GM18870 (cell line): ENCODE measurements around the gene GRIN2A.

Source experiments
- ATAC-seq: cut with Tn5 transposase; IDR thresholded peaks from one replicate; pipeline ENCODE4 v1.9.1; 2021; ENCODE audit warnings: moderate library complexity; ENCODE audit not compliant: unreplicated experiment

Gene GRIN2A

DNA sequence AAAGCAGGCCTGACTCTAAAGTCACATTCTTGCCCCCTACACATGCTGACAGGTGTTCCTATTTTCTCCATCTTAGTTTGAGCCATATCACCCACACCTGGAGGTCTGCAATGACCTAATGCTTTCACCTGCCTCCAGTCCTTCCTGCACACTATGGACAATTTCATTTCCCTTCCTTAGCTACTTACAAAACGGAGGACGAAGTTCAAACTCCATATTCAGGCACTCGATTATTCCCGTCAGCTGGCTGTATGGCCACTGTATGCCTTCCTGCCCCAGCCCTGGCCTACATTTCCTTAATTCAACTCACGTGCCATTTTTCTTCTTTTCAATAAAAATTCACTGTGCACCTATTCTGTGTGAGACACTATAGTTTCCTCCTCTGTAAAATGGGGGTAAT lies 44.9 kb downstream of the GRIN2A start:
- ATAC-seq: no peak

DNA sequence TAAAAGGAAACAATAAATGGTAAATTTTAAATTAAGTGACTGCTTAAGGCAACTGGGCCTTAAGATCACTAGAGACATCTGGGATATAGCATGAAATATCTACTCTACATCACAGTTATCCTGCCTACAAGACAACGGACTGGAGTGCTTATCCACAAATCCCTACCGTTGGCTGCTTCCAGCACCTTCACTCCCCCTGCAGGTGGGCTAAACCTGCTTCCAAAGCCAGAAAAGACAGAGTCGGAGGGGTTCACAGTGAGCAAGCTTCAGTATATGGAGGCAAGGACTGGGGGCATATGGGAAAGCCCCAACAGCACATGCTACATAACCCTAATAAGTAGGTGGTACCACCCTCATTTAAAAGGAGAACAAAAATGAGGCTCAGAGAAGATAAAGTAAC lies 45.3 kb downstream of the GRIN2A start:
- ATAC-seq: no peak

DNA sequence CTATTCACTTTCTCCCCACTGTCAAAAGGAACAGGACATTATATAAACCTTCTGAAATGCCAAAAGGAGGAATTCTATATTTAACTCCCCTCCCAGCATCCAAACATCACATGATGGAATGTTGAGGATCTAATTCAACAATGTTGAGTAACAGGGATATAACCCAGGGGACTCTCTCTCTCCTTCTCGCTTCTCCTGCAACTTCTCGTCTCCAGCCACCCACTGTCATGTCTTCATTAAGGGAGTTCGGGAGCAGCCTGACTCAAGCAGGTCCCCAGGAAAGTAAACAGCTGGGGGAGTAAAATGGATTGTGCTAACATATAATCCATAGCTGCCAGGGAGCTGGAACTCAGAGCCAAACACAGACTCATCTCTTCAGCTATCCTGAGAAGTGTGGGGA lies 51.7 kb downstream of the GRIN2A start:
- no peak for ATAC-seq

DNA sequence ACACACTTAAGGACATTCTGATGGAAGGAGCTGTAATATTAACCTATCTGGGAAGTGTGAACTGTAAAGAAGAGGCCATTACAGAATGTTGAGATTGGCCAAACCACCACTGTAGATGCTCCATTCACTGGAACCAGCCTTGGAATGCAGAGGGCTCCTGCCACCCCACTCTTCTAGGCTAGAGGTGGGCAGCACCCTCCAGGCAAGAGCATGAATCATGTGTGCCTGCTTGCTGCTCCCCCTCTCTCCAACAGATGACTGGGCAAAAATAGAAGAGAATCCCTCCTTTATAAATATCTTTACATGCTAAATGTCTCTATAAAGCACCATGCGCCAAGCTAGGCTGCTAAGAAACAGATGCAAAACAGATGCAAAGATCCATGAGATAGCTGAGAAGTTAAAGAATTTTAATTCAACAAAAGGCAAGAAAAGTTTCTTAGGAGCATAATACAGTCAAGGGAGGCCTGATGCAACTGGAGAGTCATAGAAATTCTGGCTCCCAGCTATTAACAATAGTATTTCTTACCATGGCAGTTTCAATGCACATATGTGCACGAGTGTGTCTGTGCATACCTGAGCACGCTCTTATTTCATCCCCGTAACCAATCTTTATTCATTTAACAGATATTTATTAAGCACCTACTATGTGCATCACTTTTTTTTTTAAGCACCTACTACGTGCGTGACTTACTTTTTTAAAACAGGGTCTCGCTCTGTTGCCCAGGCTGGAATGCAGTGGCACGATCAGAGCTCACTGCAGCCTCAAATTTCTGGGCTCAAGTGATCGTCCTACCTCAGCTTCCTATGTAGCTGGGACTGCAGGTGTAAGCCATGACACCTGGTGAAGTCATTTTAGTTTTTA lies 53.6 kb downstream of the GRIN2A start:
- no peak for ATAC-seq

DNA sequence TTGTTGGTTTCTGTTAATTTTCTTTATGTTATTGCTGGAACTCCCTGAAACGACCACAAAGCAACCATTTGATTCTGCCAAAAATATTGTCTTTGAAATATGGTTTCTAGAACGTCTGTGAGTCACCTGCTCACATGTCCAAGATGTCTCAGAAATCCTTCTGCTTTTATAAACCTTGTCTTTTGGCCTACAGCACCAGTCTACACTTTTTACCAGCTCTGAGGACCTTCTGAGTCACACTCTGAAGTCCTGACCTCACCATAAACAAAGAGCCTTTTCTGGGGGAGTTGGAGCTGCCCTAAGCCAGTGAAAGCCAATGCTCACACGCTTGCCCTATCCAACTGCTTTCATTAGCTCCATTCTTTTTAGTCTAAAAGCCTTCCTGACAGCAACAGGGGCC lies 55.5 kb downstream of the GRIN2A start:
- ATAC-seq: no peak

DNA sequence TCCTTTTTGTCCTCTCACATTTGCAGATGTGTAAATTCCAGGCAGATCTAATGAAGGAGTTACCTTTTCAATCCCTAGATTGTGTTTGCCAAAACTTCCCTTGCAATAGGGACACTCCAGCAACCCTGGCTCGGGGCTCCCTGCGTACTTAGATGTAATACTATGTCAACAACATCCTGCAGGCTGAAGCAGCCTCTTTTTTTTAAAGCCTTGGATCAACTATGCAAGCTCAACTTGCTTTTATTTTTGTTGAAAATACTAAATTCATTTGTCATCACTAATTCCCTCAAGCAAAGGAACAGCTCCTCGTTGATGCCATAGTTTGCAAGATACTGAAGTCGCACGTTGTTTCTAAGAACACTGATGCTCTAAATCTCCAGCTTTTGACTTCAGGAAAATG lies 59.1 kb downstream of the GRIN2A start:
- no peak for ATAC-seq

DNA sequence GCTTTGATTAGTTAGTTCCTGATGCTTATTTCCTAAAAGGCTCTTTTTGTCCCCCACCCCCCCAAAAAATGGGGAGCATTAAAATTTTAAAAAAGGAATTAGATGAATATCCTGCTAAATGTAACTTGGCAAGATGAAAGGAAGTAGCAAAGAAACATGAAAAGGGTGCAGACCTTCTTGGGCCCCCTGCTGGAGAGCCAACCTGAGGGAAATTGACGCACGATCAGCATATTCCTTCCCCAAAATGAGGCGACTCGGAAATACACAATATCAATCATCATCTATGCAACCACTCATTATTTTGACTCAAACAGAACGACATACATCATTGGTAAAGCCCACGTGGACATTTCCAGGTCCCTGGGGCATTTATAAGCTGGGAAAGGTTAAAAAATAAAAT lies 59.7 kb downstream of the GRIN2A start:
- no peak for ATAC-seq

DNA sequence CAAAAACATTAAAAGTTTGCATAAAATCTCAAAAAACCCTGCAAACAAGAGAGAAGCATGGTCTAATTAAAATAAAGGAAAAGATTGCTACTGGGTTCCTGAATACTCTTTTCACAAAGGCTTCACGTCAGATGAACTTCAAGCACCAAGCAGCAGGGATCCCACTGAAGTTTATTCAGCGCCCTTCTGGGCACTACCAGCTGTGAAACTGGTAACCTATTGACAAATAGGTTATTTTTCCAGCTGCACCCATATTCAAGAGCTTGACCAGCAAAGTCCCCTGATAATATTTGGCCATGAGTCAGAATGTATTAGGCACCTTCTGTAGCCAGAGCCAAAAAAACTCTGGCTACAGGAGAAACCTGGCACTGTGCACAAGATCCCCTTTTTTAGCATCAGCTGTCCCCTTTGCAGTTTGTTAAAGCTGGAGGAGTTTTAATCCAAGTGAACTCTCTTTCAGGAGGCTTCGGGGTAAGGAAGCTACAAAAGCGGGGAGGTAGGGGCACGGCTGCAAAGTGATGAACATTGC lies 60.3 kb downstream of the GRIN2A start:
- no peak for ATAC-seq

DNA sequence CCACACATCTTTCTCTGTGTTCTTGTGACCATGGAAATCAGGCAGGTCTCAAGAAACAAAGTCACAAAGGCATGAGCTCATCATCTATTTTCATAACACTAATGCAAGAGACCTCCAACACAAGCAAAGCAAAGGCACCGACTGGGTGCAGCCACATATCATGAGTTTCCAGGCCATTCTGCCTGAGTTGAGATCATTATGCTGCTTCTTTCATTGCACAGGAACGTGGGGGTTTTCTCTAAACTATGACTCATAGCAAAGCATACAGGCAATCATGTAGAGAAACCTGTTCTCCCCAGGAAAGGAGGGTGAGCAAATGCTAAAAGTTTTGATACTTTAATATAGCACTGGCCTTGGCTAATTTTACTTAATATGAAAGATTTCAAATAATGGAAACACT lies 60.7 kb downstream of the GRIN2A start:
- ATAC-seq: no peak

DNA sequence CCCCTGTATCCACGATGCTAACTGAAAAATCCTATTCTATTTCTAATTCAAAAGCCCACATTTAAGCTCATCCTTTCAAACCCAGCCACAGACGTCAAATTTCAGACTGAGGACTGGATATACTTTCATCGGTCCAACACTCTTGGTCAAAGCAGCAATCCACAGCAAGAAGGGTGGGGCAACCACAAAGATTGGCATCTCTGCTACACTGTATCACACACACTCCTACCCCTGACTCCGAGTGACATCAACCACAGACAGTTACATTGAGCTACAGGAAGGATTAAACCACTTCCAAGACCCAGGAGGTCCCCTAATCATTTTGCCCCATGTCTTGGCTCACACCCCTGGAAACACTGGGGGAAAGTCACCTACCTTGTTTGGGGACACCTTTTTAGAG lies 61.3 kb downstream of the GRIN2A start:
- ATAC-seq: no peak

DNA sequence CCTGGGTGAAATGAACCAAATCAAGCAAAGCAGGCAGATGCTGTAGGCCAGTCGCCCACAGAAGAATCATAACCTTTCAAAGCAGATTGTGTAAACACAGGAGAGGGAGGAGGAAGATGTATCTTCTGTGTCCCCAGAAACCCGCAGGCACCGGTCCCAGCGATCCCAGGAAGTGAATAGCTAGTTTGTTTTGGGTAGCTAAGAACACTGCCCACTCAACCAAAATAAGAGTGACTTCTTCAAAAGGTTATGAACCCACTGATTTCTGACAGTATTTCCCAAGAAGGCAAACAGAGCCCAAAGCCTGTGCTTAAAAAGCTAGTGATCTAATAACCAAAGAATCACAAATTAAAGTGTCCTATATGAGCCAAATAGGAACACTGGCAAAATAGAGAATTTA lies 67.8 kb downstream of the GRIN2A start:
- ATAC-seq: no peak

DNA sequence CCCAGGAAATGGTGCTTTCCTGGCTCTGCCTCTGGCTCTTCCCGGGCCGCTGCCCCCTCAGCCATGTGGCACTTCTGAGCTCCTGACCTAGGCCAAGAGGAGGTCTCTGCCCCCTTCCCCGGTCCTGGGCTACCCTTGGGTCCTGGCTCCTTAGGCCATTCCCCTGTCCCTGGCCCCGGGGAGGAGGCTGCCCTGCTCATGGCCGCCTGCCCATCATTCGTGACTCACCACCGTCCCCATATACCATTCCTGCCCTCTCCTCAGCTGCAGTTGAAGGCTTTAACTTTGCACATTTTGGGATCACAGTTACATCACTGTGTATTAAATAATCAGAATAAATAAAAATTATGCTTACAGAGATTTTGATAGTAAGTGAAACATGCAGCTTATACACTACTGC lies 69.0 kb downstream of the GRIN2A start:
- no peak for ATAC-seq

DNA sequence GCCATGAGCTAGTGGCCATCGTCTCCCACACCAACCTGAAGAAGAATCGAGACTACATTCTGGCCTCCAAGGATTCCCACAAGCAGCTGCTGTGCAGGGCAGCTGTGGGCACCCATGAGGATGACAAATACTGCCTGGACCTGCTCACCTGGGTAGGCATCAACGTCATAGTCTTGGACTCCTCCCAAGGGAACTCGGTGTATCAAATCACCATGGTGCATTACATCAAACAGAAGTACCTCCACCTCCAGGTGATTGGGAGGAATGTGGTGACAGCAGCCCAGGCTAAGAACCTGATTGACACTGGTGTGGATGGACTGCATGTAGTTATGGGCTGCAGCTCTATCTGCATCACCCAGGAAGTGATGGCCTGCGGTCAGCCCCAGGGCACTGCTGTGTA lies 70.2 kb downstream of the GRIN2A start:
- no peak for ATAC-seq

DNA sequence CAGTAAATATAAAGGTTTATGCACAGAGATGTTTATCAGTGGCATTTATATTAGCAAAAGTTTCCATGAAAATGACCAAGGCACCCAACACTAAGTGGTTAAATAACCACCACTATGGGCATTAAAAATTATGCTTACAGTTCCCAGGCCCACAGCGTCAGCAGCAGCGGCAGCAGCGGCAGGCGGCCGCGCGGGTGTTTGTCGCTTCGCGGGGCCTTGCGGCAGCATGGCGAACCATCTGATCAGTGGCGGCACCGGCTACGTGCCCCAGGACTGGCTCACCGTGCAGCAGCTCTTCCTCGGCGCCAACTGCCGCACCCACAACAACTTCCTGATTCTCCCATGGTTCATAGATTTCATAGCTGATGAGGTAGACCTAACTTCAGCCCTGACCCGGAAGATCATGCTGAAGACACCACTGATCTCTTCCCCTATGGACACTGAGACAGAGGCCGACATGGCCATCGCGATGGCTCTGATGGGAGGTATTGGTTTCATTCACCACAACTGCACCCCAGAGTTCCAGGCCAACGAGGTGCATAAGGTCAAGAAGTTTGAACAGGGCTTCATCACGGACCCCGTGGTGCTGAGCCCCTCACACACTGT lies 71.0 kb downstream of the GRIN2A start:
- ATAC-seq: no peak

DNA sequence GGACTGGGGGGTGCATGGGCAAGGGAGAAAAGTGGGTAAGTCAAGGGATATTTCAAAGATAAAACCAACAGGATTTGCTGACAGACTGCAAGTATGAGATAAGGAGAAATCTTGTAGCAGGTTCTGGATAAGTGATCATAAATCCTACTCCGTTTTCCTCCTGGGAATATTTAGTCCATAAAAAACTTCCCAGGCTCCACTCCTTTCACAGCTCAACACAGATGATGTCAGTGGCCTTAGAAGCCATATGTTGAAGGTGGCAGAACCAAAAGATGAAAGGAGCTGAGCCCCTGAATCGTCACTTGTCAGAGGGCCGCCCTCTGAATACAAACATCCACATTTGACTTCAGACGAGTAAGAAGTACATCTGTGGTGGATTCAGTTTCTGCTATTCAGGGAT lies 71.7 kb downstream of the GRIN2A start:
- no peak for ATAC-seq

DNA sequence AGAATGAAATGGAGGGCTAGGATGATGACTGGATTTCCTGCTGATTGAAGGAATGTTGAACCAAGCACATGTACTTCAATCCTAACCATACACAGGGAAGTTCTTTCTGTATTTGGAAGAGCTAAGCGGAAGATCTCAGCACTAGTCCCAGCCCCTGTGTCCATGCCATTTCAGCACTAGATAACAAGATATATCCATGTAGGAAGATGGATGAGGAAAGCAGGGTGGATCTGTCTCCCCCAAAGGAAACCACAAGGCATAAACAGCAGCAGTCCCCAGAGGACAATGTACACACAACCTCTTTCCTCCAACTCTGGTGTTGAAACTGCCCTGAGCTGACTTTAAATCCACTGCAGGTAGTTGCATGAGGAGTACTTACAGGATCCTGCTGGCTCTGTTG lies 75.1 kb downstream of the GRIN2A start:
- no peak for ATAC-seq

DNA sequence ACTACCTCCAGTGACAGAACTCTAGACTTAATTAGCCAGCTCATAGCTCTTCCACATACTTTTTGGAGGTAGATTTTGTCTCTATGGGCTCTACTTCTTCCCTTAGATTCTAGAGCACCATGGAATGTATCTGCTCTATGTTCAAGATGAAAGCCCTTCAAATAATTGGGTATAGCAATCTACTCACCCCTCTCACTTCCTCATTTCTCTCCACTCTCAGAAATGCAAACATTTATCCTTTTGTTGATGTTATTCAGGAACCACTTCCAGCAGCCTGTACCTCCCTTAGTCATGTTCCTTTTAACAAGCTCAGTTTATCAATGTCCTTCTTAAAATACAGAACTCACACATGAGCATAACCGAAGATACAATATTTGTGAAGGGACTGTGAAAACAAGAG lies 78.5 kb downstream of the GRIN2A start:
- no peak for ATAC-seq

DNA sequence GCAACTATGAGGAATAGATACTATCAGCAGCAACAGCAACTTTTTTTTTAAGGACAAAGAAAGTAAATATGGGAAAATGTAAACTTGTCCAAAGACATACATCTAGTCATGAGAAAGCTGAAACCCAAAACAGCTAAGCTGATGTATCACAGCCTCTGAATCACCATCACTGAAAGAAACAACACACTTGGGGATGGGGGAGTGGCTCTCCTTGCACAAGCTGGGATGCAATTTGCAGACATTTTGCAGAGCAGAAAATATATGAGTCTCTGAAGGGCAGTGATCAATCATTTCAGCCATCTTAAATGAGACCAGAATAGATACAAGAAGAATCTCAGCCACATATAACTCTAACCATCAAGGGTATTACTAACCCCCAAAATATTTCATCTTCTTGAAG lies 79.1 kb downstream of the GRIN2A start:
- no peak for ATAC-seq

DNA sequence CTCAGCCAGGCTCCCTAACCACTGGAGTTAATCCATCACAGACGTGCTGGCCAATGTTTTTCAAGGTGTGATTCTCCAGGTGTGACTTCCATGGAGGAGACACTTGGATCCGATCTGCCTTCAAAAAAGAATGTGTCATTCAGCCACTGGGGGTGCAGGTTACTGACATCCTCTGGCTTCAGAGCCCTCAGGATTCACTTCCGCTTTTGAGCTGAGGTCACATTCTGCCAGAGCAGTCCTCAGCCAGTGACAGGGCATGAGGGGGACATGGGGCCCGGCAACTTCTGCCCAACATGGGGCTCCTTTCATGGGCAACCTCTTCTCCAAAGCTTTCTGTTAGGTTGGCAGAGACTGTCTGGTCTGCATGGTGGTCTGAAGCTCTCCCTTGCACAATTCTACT lies 81.4 kb downstream of the GRIN2A start:
- no peak for ATAC-seq

DNA sequence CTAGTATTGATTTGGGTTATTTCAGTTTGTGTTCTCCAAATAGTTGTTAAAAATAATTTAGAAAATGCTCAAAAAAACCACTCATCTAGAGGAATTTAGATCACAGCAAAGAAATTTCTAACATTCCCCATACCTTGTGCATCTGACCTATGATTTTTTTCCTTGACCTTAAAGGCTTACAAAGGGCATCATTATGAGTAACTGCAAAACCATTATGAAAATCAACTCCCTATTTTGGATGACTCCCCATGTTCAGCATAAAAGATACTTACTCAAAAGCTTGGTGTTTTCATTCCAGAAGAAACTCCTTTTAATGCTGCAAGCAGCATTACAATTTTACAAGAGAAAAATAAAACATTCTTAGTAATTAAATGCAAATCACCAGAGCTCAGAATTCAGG lies 83.2 kb downstream of the GRIN2A start:
- ATAC-seq: no peak

DNA sequence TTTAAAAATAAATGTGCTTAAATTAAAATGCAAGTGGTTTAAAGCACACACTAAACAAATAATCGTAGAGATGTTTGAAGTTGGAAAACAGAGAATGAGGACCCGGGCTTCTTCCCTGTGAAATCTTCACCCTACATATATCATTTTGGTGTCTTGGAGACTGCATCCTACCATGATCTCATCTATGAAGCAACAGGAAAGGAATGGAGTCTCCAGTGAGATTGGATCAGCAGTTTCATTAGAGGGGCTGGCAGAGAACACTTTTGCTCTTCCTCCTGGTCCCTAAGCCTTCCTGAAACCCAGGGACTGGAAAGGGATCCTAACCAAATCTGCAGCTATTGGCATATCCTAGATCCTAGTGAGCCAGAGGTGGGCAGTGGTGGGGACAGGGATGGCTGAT lies 85.0 kb downstream of the GRIN2A start:
- ATAC-seq: no peak

DNA sequence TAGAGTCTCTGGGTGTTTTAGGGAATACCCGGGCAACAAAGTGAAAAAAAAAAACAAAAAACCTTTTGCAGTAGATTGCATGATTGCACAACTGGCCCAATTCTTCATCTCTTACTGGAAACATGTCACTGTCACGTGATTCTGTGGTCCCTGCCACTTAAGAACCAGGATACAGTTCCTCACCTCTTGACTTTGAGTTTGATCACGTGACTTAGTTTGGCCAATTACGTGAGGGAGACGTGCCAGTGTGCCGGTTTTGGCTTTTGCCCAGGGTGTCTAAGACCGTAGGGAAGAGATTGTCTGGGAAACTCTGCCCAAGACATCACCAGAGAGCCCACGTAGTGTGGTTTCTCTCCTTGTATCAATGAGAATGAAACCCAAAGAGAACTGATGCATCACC lies 88.7 kb downstream of the GRIN2A start:
- ATAC-seq: no peak

DNA sequence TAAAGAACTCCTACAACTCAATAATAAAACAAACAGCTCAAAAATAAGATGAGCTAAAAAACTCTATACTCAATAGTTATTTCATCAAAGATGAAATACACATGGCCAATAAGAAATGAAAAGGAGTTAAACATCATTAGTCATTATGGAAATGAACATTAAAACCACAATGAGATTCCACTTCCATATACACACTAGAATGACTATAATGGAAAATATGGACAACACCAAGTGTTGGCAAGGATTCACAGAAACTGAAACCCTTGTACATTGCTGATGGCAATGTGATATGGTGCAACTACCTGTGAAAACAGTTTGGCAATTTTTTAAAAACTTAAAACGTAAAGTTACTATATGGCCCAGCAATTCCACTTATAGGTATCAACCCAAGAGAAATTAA lies 91.4 kb downstream of the GRIN2A start:
- no peak for ATAC-seq
